ENCODE measurements around the gene MRPL50. TPM values are rescaled to one million over a fixed set of nuclear protein-coding genes. Genes with fewer than 3 reads are reported as not detected.

MRPL50 gene
- total RNA-seq, 1 experiment from 2014 or later: 20.0 TPM

GRCh38 chr9:101445353-101446029, 47.1 kb upstream of the MRPL50 start:
- H4K8ac ChIP-seq (replicated peaks; ENCODE audit: insufficient read length, low read depth, low read length): no peak overlapping the region
- no peak overlapping the region for H3K18ac ChIP-seq (ENCODE audit: insufficient read length, low read depth, low read length)
- no peak overlapping the region for H3K4me2 ChIP-seq (ENCODE audit: insufficient read depth, insufficient read length, low read length)
- peaks cover 5 to 7% of the 10 kb centered on the region in 2 experiments for H3K4me1 Mint-ChIP-seq
- H3K27me3 ChIP-seq (ENCODE audit: insufficient read depth, low read length): no peaks in the 10 kb centered on the region
- H3K23ac ChIP-seq (ENCODE audit: insufficient read length, low read depth, low read length): no peak overlapping the region
- H3K4ac ChIP-seq (ENCODE audit: low read depth, low read length): no peak overlapping the region
- H2BK12ac ChIP-seq (ENCODE audit: insufficient read length, low read depth, low read length): no peak overlapping the region
- H2BK20ac ChIP-seq (ENCODE audit: low read depth, low read length, poor library complexity, severe bottlenecking): no peak overlapping the region
- no peak overlapping the region for H3K27ac Mint-ChIP-seq
- no peak overlapping the region for H3K27ac ChIP-seq (ENCODE audit: insufficient read length, low read depth, low read length)
- H3K79me2 ChIP-seq (ENCODE audit: insufficient read depth, low read length): no peaks in the 10 kb centered on the region
- H2BK120ac ChIP-seq (ENCODE audit: low read depth, low read length, poor library complexity, severe bottlenecking): no peak overlapping the region
- H2AK5ac ChIP-seq (ENCODE audit: insufficient read length, low read length): no peak overlapping the region
- no peak overlapping the region for H4K91ac ChIP-seq (ENCODE audit: insufficient read length, low read depth, low read length)
- no peak overlapping the region for H3T11ph ChIP-seq (ENCODE audit: low read length)
- no peak for DNase-seq
- WGBS (ENCODE audit: extremely low coverage, insufficient read length, low lambda C conversion rate): 100% methylated on average over 3 of the region's 5 CpGs
- H2BK15ac ChIP-seq (ENCODE audit: low read depth, low read length): no peak overlapping the region
- H4K20me1 ChIP-seq (ENCODE audit: control insufficient read depth, insufficient read depth, insufficient read length): no peaks in the 10 kb centered on the region
- H3K4me3 Mint-ChIP-seq: no peak overlapping the region
- H2AFZ ChIP-seq (ENCODE audit: low read length): no peak overlapping the region
- TF ChIP-seq CTCF (conservative IDR thresholded peaks at IDR 0.05): no peak
- no peak overlapping the region for H2BK5ac ChIP-seq (ENCODE audit: insufficient read length, low read length)
- no peak overlapping the region for H3K9ac ChIP-seq (ENCODE audit: extremely low read depth, insufficient read length, low read length)
- no peak overlapping the region for H4K5ac ChIP-seq (ENCODE audit: insufficient read length, low read depth, low read length)
- H3K27me3 Mint-ChIP-seq (ENCODE audit: low read depth): peaks cover 2% of the 10 kb centered on the region; the same call in 1 of the 2 replicates
- H3K9me3 ChIP-seq (ENCODE audit: control insufficient read depth, low read depth, low read length): no peaks in the 10 kb centered on the region
- no peaks in the 10 kb centered on the region; a peak in 1 of 5 replicates for H3K9me3 Mint-ChIP-seq
- no peak overlapping the region for H3K14ac ChIP-seq (ENCODE audit: insufficient read depth, low read length)
- no peaks in the 10 kb centered on the region for H3K36me3 Mint-ChIP-seq (ENCODE audit: insufficient read depth in 1 of 3, low read depth in 3 of 3)
- H3K56ac ChIP-seq (ENCODE audit: insufficient read length, low read depth, low read length): no peak overlapping the region
- H3K23me2 ChIP-seq (ENCODE audit: insufficient read length, low read depth, low read length, poor library complexity, severe bottlenecking): no peaks in the 10 kb centered on the region
- H3K4me1 ChIP-seq (ENCODE audit: insufficient read depth, low read length): no peaks in the 10 kb centered on the region
- H3K79me1 ChIP-seq (ENCODE audit: insufficient read depth, low read depth, low read length, poor library complexity, severe bottlenecking): no peaks in the 10 kb centered on the region

Data from H9 (cell line).